Right lobe of liver (tissue), 6 donors: ENCODE measurements around the gene SAPCD1. TPM values are rescaled to one million over a fixed set of nuclear protein-coding genes. Genes with fewer than 3 reads are reported as not detected.

Source experiments
- ATAC-seq, 4 donors: fragments of 200-7000 bp; cut with Tn5 transposase; one replicate each; pipeline ENCODE4 v1.9.1; 2020; ENCODE audit warnings: mild to moderate bottlenecking in 4 of 4, moderate library complexity in 4 of 4
- DNase-seq, 3 donors: peaks; one replicate each; pipeline ENCODE4 v3.0.0-alpha.2; 2020
- H3K27ac ChIP-seq, 3 donors: fragments of 200-600 bp; one replicate each; pipeline ENCODE4 v1.8.0; 2022
- H3K27me3 ChIP-seq, 2 donors: fragments of 200-600 bp; one replicate each; pipeline ENCODE4 v1.8.0; 2022
- H3K36me3 ChIP-seq, 4 donors: fragments of 200-600 bp; sonication (generic) in 1 of 4; one replicate each; pipeline versions ENCODE4 v1.5.1 to v1.8.0; 2017 to 2022; ENCODE audit warnings: control low read depth in 1 of 4
- H3K4me1 ChIP-seq, 4 donors: fragments of 200-600 bp; sonication (generic) in 1 of 4; one replicate each; pipeline versions ENCODE4 v1.5.1 to v1.8.0; 2017 to 2022; ENCODE audit warnings: control low read depth in 1 of 4
- H3K4me3 ChIP-seq, 3 donors: fragments of 200-600 bp; one replicate each; pipeline ENCODE4 v1.8.0; 2022
- H3K9me3 ChIP-seq, 4 donors: fragments of 200-600 bp; sonication (generic) in 1 of 4; one replicate each; pipeline versions ENCODE4 v1.5.1 to v1.8.0; 2017 to 2022; ENCODE audit warnings: control low read depth in 1 of 4
- CTCF ChIP-seq, 4 donors: fragments of 200-600 bp in 3 of 4; fragments of 450-650 bp in 1 of 4; IDR thresholded peaks; one replicate each; pipeline versions ENCODE4 v1.5.1 to v1.8.0; 2016 to 2022; ENCODE audit warnings: antibody characterized with exemption in 4 of 4, mild to moderate bottlenecking in 2 of 4
- POLR2A ChIP-seq: fragments of 450-650 bp; IDR thresholded peaks from one replicate; pipeline ENCODE4 v1.6.1; 2017; ENCODE audit warnings: antibody characterized with exemption, mild to moderate bottlenecking
- WGBS: methylation state at CpG from one replicate; pipeline ENCODE4 v1.1.6; 2018; ENCODE audit warnings: low coverage, low lambda C conversion rate; ENCODE audit not compliant: insufficient coverage; ENCODE audit errors: missing lambda C conversion rate; 5-methylcytosine and 5-hydroxymethylcytosine counted together
- intact Hi-C, 2 donors: fragments of 100-400 bp; cut with DNase I; formaldehyde crosslinking; loops; one replicate each; pipeline versions ENCODE4 v1.11.2 to v1.14.1; 2022
- total RNA-seq, 6 experiments: library from RNA; depleted of rRNA in 2 of 6; stranded (reverse); fragments of >200 nt in 2 of 6; fragmentation: NEBNext Ultra II Directional in 3 of 6; extraction: Animal tissue kit (Norgen Biotek cat#: 25700) in 3 of 6; gene quantifications; one replicate each; pipeline versions ENCODE4 v1.1.0 to v1.2.4, GENCODE V29; 2016 to 2023
- donor health status: DM: no; HTN: yes; CAD: no.
- donor health status: DM: no; HTN: no; CAD: no.
- donor health status: DM: no; HTN: no; CAD: no.
- donor health status: DM: no; HTN: yes; CAD: no.
- donor health status: DM: no; HTN: yes; CAD: no.

SAPCD1 gene
- total RNA-seq, 6 experiments from 2014 or later = 0.62 to 1.6 (median 0.90) TPM; not detected in 1

- no peaks in the 10 kb centered on the region for H3K9me3 ChIP-seq
- no peak overlapping the region for H3K27ac ChIP-seq
- WGBS = 93% methylated on average over 6 of the region's 7 CpGs
- no peaks in the 10 kb centered on the region for H3K36me3 ChIP-seq
- H3K4me3 ChIP-seq = no peak overlapping the region
- TF ChIP-seq CTCF (IDR thresholded peaks at IDR 0.05) (no peak), POLR2A (no peak)
- DNase-seq (no peak), ATAC-seq (no peak)
- H3K4me1 ChIP-seq = no peaks in the 10 kb centered on the region
- no peaks in the 10 kb centered on the region for H3K27me3 ChIP-seq
- intact Hi-C loops = no loop called here
Observed at GRCh38 chr6:31750411-31751022, 11.9 kb upstream of the SAPCD1 start.

GRCh38 chr6:31752739-31753319 lies 9.6 kb upstream of the SAPCD1 start:
- intact Hi-C loops = no loop called here
- 79% methylated on average over 8 of the region's 8 CpGs for WGBS

GRCh38 chr6:31758281-31758680 lies 4.2 kb upstream of the SAPCD1 start:
- Histone ChIP-seq H3K27me3 (no peaks in the 10 kb centered on the region), H3K4me1 (no peaks in the 10 kb centered on the region), H3K4me3 (no peak overlapping the region), H3K36me3 (no peaks in the 10 kb centered on the region), H3K9me3 (no peaks in the 10 kb centered on the region), H3K27ac (no peak overlapping the region)
- no peak for ATAC-seq
- DNase-seq = no peak
- TF ChIP-seq CTCF (IDR thresholded peaks at IDR 0.05) = no peak
- TF ChIP-seq POLR2A = no peak
- WGBS = 100% methylated on average over 1 of the region's 2 CpGs
- intact Hi-C loops = no loop called here

More at GRCh38 chr6:31752739-31753319, 9.6 kb upstream of the SAPCD1 start:
- Histone ChIP-seq H3K4me3 (no peak overlapping the region), H3K9me3 (no peaks in the 10 kb centered on the region), H3K36me3 (no peaks in the 10 kb centered on the region), H3K4me1 (no peaks in the 10 kb centered on the region), H3K27ac (no peak overlapping the region), H3K27me3 (no peaks in the 10 kb centered on the region)
- ATAC-seq = no peak
- TF ChIP-seq CTCF (IDR thresholded peaks at IDR 0.05) (no peak), POLR2A (no peak)
- no peak for DNase-seq

GRCh38 chr6:31760790-31761189 lies 1.7 kb upstream of the SAPCD1 start:
- H3K4me3 ChIP-seq = no peak overlapping the region
- WGBS = 95% methylated on average over 2 of the region's 5 CpGs
- TF ChIP-seq POLR2A = no peak
- TF ChIP-seq CTCF (IDR thresholded peaks at IDR 0.05) = no peak
- intact Hi-C loops = loop anchor here (10.0 kb wide), 2 partner anchors 46 to 76 kb away; partner anchors contain the start of genes LY6G5C (in 2 of the 2) and LY6G6D (in 1 of the 2)
- H3K4me1 ChIP-seq = no peaks in the 10 kb centered on the region
- H3K27me3 ChIP-seq = no peaks in the 10 kb centered on the region
- no peaks in the 10 kb centered on the region for H3K9me3 ChIP-seq
- ATAC-seq (no peak), DNase-seq (no peak)
- H3K27ac ChIP-seq = no peak overlapping the region
- no peaks in the 10 kb centered on the region for H3K36me3 ChIP-seq
